IPS-NIHi7 (cell line): Measurements from ENCODE around the gene SH2D1B.
"Not testable (repeated sequence)": the region's sequence is repeated elsewhere in the genome, so short reads cannot be mapped to it uniquely, and the experiment has no call there.

Experiments used
- DNase-seq: peaks from one replicate; pipeline ENCODE4 v3.0.0; 2012; ENCODE audit warnings: mixed read lengths; ENCODE audit errors: extremely low spot score

SH2D1B gene, protein sequence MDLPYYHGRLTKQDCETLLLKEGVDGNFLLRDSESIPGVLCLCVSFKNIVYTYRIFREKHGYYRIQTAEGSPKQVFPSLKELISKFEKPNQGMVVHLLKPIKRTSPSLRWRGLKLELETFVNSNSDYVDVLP

DNA sequence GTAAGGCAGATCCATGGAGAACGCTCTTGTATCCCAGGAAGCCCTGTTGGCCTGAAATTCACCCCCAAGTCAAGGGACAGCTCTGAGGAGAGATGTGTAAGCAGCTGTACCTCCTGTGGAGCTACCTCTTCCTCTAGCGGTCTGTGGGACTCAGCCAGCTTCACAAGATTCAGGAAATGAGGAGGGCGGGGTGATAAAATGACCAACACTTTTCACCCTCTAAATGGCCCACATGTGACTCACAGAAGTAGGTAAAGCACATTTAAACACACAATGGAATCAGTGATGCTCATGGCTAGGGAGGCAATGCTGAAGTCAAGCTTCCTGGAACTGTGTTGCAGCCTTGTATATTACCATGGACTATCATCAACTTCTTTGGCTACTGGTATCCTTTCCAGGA lies at the start of gene SH2D1B:
SH2D1B (minus strand) TSS at position 135 of the 400 bp plus-strand sequence; CDS start at position 15, 120 bp downstream.
- no peak for DNase-seq

DNA sequence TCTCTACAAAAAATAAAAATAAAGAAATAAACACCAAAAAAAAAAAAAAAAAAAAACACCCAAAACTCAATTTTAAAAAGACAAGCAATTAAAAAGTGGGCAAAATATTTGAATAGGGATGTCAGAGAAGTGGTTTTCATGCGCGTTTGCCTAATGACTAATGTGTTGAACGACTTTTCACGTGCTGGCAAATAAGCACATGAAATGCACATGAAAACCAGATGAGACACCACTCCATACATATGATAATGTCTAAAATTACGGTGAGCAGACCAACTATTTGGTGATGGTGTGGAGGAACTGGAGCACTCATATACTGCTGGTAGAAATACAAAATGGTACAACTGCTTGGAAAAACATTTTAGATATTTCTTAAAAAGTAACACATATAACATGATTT lies 46.3 kb upstream of the SH2D1B start:
- no peak for DNase-seq

DNA sequence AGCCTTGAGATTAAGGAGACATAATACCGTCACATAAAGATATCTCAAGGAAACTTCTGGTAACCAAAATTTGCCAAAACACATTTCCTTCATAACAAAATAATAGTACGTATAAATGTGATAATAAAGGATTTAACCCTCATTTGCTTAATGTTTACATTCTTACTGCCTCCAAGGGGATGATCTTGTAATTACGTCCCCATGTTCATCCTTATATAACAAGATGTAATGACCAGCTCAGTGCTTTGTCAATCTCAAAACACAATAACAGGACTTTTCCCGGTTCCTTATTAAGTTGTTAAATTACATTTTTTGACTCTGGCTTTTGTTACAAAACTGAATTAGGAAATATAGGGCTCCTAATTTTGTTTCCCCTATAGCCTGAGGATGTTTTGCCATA lies 44.4 kb upstream of the SH2D1B start:
- no peak for DNase-seq

DNA sequence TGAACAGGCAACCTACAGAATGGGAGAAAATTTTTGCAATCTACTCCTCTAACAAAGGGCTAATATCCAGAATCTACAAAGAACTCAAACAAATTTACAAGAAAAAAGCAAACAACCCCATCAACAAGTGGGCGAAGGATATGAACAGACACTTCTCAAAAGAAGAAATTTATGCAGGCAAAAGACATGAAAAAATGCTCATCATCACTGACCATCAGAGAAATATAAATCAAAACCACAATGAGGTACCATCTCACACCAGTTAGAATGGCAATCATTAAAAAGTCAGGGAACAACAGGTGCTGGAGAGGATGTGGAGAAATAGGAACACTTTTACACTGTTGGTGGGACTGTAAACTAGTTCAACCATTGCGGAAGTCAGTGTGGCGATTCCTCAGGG lies 42.4 kb upstream of the SH2D1B start:
- DNase-seq, result not testable (repeated sequence)

DNA sequence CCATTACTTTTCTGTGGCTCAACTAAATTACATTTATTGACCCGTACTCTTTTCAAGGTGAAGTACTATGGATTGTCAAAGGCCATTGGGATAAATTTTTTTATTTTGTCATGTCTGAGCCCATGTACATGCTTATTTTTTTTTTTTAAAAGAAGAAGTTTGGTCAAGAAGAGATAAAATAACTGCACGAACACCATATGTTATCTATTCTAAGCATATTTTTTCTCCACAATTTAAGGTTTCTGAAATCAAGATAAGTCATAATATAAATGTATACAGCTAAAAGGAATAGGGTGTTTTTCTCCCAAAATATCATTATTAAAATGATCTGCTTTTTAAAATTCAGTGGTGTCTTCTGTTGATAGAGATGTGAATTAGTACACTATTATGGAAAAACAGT lies 35.0 kb upstream of the SH2D1B start:
- DNase-seq, result no peak

DNA sequence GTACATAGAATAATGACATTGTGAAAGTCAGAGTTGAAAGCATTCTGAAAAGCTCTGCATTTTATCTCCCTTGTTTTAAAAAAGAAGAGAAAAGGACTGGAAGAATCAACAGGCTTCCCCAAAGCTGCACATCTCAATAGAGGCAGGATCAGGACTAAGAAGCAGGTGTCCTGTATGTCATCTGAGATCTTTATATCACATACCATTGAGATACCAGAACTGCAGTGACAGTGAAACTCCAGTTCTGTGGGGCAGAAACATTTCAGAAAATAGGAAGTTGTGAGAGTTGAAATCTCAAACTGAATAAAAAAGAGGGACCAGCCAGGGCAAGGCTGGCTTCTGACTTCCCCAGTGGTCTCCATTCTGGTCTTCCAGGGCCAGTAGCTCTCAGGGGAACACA lies 33.0 kb upstream of the SH2D1B start:
- no peak for DNase-seq

DNA sequence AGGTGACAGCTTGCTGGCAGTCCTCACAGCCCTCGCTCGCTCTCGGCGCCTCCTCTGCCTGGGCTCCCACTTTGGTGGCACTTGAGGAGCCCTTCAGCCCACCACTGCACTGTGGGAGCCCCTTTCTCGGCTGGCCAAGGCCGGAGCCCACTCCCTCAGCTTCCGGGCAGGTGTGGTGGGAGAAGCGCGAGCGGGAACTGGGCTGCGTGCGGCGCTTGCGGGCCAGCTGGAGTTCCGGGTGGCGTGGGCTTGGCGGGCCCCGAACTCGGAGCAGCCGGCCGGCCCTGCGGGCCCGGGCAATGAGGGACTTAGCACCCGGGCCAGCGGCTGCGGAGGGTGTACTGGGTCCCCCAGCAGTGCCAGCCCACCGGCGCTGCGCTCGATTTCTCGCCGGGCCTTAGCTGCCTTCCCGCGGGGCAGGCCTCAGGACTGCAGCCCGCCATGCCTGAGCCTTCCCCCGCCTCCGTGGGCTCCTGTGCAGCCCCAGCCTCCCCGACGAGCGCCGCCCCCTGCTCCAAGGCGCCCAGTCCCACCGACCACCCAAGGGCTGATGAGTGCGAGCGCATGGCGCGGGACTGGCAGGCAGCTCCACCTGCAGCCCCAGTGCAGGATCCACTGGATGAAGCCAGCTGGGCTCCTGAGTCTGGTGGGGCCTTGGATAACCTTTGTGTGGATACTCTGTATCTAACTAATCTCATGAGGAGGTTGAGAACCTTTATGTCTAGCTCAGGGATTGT lies 21.2 kb upstream of the SH2D1B start:
- not testable (repeated sequence) for DNase-seq

DNA sequence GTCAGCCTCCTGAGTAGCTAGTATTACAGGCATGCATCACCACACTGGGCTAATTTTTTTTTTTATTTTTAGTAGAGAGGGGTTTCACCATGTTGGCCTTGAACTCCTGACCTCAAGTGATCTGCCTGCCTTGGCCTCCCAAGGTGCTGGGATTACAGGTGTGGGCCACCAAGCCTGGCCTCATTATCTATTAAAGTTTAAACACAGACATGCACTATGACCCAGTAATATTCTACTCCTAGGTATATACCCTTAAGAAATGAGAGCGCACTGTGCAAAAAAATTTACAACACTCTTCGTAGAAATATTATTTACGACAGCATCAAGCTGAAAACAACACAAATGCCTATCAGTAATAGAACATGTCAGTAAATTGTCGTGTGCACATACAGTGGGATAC lies 18.6 kb upstream of the SH2D1B start:
- DNase-seq, result no peak

DNA sequence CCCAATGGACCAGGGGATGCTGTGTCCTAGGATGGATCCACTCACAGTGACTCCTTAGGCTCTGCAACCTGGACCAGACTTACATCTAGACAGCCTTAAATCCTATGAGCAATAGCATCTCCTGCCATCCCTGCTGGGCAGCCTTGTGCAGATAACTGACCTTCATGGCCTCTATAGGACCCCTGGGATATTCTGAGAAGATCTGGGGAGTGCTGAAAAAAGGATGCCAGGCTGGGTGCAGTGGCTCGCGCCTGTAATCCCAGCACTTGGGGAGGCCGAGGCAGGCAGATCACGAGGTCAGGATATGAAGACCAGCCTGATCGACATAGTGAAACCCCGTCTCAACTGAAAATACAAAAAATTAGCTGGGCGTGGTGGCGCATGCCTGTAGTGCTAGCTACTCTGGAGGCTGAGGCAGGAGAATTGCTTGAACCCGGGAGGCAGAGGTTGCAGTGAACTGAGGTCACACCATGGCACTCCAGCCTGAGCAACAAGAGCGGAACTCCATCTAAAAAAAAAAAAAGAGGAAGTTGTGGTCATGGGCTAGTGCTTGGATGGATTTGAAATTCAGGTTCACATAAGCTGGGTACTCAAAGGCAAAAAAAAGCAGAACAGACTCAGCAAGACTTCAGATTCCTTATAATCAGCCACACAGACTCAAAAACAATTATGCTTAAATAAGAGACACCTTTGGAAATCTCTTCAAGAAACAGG lies 10.9 kb upstream of the SH2D1B start:
- DNase-seq, result no peak

DNA sequence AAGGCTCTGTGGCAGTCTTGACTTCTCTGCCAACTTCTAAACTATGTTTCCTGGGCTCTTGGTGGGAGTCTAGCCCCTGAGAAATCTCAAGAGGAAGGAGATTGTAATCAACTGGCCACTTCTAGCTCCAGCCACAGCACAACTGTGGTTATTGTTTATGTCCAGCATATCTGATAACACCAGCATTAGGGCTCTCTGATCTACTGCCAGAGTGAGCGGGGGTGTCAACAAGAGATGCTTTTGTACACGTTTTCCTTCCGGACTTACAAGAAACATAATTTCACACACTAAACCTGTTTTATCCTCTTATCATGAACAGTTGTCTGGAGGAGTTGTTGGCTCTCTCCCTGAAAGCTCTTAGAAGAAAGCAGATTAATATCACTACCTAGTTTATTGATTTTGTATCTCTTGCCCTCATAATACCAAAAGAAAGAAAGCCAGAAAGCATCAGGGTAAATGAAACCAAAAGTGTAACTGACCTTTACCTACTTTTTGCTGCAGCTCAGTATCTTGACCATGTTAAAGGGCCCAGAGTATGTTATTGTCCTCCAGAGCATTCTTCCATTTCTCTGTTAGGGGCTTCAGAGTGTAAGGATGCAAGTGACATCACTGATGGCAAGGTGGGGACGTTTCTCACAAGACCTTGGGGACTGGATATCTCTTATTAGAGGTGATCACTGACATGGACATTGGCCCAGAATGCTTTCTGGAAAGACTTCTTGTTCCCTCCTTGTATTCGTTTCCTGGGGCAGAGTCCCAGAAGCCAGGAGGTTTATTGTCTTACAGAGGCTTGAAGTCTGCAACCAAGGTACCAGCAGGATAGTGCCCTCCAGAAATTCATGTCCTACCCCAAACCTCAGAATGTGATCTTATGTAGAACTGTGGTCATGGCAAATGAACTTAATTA lies 9.6 kb upstream of the SH2D1B start:
- no peak for DNase-seq

DNA sequence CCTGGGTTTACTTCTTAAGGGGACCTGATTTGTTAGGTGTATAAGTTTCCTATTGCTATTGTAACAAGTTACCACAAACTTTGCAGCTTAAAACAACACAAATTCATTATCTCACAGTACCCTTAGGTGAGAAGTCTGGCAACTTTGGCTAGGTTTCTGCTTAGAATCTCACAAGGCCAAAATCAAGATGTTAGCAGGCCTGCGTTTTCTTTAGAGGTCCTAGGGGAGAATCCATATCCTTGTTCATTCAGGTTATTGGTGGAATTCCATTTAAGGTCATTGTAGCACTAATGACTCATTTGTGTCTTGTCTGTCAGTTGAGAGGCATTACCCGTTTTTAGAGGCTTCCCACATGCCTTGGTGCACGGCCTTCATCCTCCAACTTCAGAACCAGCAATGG lies 8.2 kb upstream of the SH2D1B start:
- DNase-seq, result no peak

DNA sequence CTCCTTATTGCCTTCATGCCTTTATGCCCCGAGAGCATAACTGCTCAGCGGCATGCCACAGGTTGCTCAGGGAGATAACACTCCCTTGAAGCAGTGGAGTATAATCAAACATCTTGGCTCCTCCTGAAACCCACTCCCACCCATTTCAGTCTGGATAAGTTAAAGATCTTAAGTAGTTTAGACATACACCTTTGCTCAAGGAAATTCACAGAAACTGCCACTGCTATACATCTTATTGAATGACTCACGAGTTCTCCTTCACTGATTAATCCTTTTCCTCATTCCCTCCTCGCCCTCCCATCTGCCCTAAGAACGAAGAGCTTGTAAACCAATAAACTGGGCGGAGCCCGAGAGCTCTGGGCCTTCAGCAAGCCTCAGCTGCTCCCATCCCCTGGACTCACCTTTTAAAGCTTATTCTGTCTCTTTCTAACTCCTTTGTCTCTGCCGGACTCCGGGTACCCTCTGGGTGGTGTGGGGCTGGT lies 7.6 kb upstream of the SH2D1B start:
- not testable (repeated sequence) for DNase-seq

DNA sequence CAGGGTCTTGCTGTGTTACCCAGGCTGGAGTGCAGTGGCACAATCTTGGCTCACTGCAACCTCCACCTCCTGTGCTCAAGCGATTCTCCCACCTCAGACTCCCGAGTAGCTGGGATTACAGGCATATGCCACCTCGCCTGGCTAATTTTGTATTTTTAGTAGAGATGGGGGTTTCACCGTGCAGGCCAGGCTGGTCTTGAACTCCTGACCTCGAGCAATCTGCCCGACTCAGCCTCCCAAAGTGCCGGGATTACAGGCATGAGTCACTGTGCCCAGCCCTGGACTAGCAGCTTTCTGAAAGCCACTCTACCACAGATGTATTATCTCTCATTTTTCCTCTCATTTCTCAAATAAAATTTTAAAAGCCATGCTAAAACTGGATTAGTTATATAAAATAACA lies 6.6 kb upstream of the SH2D1B start:
- not testable (repeated sequence) for DNase-seq

DNA sequence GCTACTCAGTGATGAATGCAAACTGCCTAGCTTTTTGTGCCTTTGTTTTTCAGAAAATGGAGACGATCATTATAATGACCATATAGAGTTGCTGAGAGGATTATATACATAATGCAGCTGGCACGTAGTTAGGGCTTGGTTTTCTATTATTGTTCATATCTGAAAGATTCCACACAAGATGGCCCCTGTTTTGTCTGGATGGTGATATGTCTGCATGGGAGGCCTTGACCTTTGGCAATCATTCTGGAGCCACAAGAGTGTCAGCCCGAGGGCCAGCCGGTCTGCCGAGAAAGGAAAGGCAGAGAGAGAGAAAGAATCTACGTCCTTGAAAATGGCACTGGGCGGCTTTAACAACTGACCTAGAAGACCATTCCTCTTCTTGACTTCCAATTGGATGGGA lies 5.7 kb upstream of the SH2D1B start:
- DNase-seq, result no peak

DNA sequence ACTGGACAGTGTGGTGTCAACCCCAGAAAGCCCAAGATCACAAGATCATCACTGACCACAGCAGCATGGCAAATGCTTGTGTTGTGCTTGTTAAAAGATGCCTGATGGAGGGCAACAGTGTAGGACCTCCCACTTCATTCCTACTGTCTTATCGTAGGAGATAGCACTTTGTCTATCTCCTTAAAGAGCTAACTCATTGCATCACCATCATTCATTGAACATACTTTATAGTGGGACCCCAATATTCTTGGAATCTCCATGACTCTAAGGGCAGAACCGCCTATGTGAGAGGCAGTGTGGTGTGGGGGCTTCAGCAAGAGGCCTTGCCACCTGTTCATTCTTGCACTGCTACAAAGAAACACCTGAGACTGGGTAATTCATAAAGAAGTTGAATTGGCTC lies 5.0 kb upstream of the SH2D1B start:
- DNase-seq, result no peak

DNA sequence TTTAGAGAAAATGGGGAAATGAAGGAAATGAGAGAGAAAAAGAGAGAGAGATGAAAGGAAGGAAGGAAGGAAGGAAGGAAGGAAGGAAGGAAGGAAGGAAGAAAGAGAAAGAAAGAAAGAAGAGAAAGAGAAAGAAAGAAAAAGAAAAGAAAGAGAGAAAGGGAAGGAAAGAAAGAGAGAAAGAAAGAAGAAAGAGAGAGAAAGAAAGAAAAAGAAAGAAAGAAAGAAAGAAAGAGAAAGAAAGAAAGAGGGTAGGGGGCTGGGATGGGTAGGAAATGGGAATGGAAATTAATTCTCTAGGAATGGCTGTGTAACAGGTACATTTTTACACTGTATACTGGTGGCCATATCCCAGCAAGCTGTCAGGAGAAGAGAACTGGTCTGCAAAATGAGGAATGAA lies 4.3 kb upstream of the SH2D1B start:
- DNase-seq, result no peak

DNA sequence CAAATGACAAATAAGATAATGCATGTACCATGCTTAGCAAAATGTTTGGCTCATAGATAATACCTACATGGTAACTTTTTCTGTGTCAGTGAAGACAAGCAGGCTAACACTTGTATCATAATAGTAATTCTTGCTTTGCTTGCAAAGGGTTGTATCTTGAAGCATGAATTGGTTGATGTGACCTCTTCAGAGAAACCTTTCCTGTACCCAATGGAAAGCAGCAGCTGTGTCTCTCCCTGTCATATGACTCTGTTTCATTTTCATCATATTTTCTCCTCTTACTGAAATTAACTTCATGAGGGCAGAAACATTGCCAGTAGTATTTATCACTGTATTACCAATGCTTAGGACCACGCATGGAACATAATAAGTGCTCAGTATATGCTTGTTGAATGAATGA lies 4.4 kb downstream of the SH2D1B start:
- DNase-seq, result no peak

DNA sequence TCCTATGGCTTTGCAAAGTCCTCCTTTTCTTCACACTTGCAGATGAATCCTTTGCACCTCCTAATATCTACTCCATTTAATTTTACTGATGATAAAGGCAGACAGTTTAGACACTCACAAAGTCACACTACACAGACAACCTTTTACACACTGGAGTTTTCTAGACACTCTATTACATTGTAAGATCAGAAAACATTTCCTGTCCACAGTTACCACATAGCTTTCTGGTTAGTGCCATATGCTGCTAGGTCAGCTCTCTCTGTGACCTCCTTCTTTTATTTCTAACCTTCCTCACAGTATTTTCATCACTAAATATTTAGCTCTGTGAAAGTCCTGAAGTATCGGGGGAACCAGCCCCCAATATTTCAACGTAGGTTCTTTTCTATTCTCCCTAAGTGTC lies 5.1 kb downstream of the SH2D1B start:
- DNase-seq, result no peak

DNA sequence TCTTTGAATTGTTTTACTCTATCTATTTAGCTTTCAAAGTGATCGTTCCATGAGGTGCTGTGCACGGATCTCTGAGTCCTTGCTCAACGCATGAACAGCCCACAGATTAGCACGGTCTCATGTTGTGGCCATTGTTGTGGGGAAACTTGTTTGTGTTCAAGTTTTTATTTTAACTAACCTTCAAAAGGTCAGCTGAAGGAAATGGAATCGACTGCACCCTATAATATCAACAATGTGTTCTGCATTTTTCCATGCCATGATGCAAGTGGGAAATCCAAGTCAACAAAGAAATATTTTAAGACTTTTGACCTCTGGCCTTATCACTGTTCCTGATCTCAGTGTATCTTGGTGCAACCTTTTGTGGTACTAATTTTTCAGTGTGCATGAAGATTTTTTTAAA lies 6.1 kb downstream of the SH2D1B start:
- no peak for DNase-seq

DNA sequence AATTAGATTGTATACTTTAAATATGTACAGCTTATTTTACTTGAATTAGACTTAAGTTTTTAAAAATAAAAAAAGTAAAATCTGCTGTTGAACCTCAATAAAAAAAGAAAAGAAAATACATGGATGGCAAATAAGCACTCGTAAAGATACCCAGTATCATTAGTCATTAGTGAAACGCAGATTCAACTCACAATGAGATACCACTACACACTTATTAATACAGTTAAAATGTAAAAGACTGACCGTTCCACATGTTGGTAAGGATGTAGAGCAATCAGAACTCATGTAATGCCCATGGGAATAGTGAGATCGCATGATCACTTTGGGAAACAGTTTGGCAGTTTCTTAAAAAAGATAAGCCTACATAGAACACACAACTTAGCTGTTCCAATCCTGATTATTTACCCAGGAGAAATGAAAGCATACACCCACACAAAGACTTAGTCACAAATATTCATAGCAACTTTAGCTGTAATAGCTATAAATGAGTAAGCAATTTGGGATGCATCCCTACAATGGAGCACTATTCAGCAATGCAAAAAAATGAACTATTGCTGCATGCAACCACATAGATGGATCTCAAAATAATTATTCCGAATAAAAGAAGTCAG lies 7.3 kb downstream of the SH2D1B start:
- no peak for DNase-seq

DNA sequence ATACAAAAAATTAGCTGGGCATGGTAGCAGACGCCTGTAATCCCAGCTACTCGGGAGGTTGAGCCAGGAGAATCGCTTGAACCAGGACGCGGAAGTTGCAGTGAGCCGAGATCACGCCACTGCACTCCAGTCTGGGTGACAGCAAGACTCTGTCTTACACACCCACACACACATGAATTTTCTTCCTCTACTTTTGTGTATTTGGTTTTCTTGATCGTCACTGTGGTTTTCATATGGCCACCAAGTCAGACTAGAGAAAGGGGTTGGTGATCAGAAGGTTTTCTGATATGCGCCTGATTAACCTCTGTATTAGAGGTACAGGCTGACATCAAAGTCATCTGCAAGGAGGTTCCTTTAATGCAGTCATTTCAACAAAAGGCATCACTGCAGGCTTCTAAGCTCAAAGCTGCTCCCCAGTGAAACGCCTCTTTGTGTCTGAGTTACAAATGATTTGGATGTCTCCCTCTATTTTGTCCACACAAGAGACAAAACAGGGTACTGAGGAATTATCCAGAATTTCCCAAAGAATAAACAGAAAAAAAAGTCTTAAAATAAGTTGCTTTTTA lies 11.1 kb downstream of the SH2D1B start:
- no peak for DNase-seq
